Activated CD8-positive, alpha-beta T cell treated with anti-CD3 and anti-CD28 coated beads for 36 hours (primary cell): Measurements from ENCODE around the gene PLBD2. TPM values are rescaled to one million over a fixed set of nuclear protein-coding genes. Genes with fewer than 3 reads are reported as not detected.

ENCODE experiments used
- ATAC-seq: fragments of 200-7000 bp; cut with Tn5 transposase; one replicate; pipeline ENCODE4 v1.10.0; 2021; ENCODE audit warnings: mild to moderate bottlenecking, moderate library complexity
- CTCF ChIA-PET: fragments of 350-600 bp; sonication (Branson Sonifier 250); formaldehyde crosslinking; loops from one replicate; lab custom pipeline; 2021; ENCODE audit warnings: antibody characterized with exemption; lab: Charles Lee
- POLR2A ChIA-PET: fragments of 350-600 bp; sonication (Branson Sonifier 250); formaldehyde crosslinking; loops from one replicate; lab custom pipeline; 2021; ENCODE audit warnings: antibody characterized with exemption; lab: Charles Lee
- DNase-seq: peaks from one replicate; pipeline ENCODE4 v3.0.0-alpha.2; 2020
- H3K27ac Mint-ChIP-seq: one replicate; pipeline ENCODE4 v1.8.0; 2021; ENCODE audit warnings: mild to moderate bottlenecking, mixed read lengths
- H3K27me3 Mint-ChIP-seq: one replicate; pipeline ENCODE4 v1.8.0; 2021; ENCODE audit warnings: mixed read lengths
- H3K36me3 Mint-ChIP-seq: one replicate; pipeline ENCODE4 v1.8.0; 2021; ENCODE audit warnings: low read depth, mixed read lengths
- H3K4me1 Mint-ChIP-seq: one replicate; pipeline ENCODE4 v1.8.0; 2021; ENCODE audit warnings: low read depth, mixed read lengths
- H3K4me3 Mint-ChIP-seq: one replicate; pipeline ENCODE4 v1.8.0; 2021; ENCODE audit warnings: mild to moderate bottlenecking, moderate library complexity, mixed read lengths
- H3K9me3 Mint-ChIP-seq: one replicate; pipeline ENCODE4 v1.8.0; 2021; ENCODE audit warnings: mixed read lengths
- intact Hi-C: fragments of 100-400 bp; cut with micrococcal nuclease; formaldehyde crosslinking; loops from one replicate; pipeline ENCODE4 v1.10.0; 2022
- total RNA-seq, 2 experiments: library from RNA; stranded (reverse); gene quantifications; one replicate each; pipeline ENCODE4 v1.2.3, GENCODE V29; 2021
- TF ChIP-seq, protein P1 (sequence below): fragments of 200-600 bp; IDR thresholded peaks from one replicate; pipeline ENCODE4 v1.8.0; 2022; ENCODE audit warnings: antibody characterized with exemption, mild to moderate bottlenecking

PLBD2 gene
- total RNA-seq, 2 experiments from 2014 or later: 13.5 to 13.9 TPM

DNA sequence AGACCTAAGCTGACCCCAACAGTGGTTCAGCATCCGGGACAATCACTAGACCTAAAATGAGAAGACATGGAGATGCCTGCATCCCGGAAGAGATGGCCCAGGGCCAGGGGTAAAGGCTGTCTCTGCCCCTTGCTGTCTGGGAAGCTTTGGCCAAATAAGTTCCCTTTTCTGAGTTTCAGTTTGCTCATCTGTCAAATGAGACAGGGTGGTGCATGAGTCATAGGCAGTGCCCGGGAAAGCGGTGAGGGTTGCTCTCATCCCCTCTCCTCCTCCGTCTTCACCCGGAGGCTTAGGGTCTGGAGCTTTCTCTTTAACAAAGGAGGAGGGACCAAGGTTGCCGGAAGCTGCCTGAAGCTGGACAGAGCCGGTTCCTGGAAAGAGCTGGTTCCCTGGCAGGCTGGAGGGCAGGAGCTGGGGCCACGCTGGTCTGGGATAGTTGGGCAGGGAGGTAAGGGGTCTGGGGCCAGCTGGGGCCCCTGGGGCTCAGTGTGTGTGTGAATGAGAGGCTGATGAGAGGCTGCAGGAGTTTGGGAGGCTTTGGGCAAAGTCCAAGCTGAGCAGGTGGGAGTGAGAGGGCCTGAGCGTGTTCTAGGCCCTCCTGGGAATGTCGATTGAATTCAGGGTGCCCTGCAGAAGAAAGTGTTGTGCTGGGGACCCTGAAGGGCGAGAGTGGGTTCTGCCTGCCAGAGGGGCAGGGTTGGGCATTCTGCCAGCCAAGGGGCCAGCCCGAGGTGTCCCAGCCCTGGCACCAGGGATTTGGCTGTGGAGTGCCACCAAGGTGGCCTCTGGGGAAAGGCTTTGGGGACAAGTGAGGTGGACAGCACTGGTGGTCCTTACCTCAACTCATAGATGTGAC lies 63.9 kb downstream of the PLBD2 start, which contains the start of gene SDSL:
TSS of gene SDSL (plus strand) at position 351 of the 856 bp plus-strand sequence. CDS start 5,603 bp downstream, outside the sequence.
- CTCF ChIA-PET: no interaction called here
- Mint-ChIP-seq H3K9me3 (no peaks in the 10 kb centered on the region), H3K27ac (no peak within 1 kb of the TSS), H3K27me3 (peaks cover 9% of the 10 kb centered on the region), H3K36me3 (no peaks in the 10 kb centered on the region), H3K4me3 (peak within 1 kb of the TSS; percentile 36), H3K4me1 (peaks cover 8% of the 10 kb centered on the region)
- POLR2A ChIA-PET: interaction anchor here (0.6 kb wide), 1 partner anchor 347 kb away, joined by 3 read pairs; no protein-coding TSS in a partner anchor
- intact Hi-C loops: no loop called here
- DNase-seq (peak; percentile 58), ATAC-seq (peak; percentile 90)
- TF ChIP-seq, protein P1, sequence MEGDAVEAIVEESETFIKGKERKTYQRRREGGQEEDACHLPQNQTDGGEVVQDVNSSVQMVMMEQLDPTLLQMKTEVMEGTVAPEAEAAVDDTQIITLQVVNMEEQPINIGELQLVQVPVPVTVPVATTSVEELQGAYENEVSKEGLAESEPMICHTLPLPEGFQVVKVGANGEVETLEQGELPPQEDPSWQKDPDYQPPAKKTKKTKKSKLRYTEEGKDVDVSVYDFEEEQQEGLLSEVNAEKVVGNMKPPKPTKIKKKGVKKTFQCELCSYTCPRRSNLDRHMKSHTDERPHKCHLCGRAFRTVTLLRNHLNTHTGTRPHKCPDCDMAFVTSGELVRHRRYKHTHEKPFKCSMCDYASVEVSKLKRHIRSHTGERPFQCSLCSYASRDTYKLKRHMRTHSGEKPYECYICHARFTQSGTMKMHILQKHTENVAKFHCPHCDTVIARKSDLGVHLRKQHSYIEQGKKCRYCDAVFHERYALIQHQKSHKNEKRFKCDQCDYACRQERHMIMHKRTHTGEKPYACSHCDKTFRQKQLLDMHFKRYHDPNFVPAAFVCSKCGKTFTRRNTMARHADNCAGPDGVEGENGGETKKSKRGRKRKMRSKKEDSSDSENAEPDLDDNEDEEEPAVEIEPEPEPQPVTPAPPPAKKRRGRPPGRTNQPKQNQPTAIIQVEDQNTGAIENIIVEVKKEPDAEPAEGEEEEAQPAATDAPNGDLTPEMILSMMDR: no peak

DNA sequence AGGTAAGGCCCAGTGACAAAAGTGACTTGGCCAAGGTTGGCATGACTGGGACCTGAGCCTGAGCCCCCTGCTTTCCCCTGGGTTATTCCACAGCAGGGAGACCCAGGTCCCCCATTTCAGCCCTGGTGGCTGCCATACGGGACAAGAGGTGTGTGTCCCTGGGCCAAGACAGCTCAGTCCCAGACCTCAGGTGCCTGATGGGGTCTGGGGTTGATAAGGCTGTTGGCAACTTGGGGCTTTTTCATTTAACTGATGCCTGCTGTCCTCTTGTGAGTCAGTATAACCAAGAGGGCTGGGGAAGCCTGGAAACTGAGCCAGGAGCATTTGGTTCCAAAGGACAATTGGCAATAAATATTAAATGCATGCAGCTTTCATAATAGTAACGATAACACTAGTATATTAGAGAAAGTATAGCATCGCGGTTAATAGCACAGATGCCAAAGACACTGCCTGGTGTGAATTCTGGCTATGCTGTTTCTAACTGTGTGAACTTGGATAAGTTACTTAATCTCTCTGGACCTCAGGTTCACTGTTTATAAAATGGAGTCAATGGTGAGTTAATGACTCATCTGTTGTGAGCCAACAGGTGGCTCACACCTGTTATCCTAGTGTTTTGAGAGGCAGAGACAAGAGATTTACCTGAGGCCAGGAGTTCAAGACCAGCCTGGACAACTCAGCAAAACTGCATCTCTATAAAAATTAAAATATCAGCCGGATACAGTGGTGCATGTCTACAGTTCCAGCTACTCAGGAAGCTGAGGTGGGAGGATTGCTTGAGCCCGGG lies 64.7 kb downstream of the PLBD2 start:
- no peaks in the 10 kb centered on the region for H3K9me3 Mint-ChIP-seq
- H3K4me3 Mint-ChIP-seq: no peak overlapping the region
- ATAC-seq (no peak), DNase-seq (no peak)
- H3K27ac Mint-ChIP-seq: no peak overlapping the region
- TF ChIP-seq, protein P1: no peak
- intact Hi-C loops: no loop called here
- CTCF ChIA-PET: no interaction called here
- no peaks in the 10 kb centered on the region for H3K36me3 Mint-ChIP-seq
- H3K4me1 Mint-ChIP-seq: peaks cover 8% of the 10 kb centered on the region
- H3K27me3 Mint-ChIP-seq: peaks cover 6% of the 10 kb centered on the region
- POLR2A ChIA-PET: no interaction called here

DNA sequence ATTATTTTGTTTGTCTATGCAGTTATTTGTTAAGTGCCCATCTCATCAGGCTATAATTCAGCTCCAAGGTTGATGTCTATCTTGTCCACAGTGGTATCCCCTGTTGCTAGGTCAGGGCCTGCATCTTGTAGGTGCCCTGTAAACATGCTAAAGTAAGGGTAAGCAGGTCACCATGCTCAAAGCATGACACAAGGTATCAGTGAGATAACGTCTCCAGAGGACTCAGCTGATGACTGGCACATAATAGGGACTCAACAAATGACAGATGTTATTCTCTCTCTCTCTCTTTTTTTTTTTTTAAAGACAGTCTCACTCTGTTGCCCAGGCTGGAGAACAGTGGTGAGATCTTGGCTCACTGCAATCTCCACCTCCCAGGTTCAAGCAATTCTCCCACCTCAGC lies 66.1 kb downstream of the PLBD2 start:
- H3K4me1 Mint-ChIP-seq: peaks cover 8% of the 10 kb centered on the region
- intact Hi-C loops: loop anchor here (2.0 kb wide), 1 partner anchor 112 kb away; no protein-coding TSS in a partner anchor
- H3K36me3 Mint-ChIP-seq: no peaks in the 10 kb centered on the region
- DNase-seq (no peak), ATAC-seq (no peak)
- no peaks in the 10 kb centered on the region for H3K9me3 Mint-ChIP-seq
- H3K4me3 Mint-ChIP-seq: no peak overlapping the region
- TF ChIP-seq, protein P1: no peak
- ChIA-PET POLR2A (no interaction called here), CTCF (interaction anchor here (0.6 to 2.1 kb wide), 8 partner anchors 11 to 228 kb away, joined by 3 to 11 read pairs (median 6); no protein-coding TSS in a partner anchor)
- no peak overlapping the region for H3K27ac Mint-ChIP-seq
- peaks cover 4% of the 10 kb centered on the region for H3K27me3 Mint-ChIP-seq

DNA sequence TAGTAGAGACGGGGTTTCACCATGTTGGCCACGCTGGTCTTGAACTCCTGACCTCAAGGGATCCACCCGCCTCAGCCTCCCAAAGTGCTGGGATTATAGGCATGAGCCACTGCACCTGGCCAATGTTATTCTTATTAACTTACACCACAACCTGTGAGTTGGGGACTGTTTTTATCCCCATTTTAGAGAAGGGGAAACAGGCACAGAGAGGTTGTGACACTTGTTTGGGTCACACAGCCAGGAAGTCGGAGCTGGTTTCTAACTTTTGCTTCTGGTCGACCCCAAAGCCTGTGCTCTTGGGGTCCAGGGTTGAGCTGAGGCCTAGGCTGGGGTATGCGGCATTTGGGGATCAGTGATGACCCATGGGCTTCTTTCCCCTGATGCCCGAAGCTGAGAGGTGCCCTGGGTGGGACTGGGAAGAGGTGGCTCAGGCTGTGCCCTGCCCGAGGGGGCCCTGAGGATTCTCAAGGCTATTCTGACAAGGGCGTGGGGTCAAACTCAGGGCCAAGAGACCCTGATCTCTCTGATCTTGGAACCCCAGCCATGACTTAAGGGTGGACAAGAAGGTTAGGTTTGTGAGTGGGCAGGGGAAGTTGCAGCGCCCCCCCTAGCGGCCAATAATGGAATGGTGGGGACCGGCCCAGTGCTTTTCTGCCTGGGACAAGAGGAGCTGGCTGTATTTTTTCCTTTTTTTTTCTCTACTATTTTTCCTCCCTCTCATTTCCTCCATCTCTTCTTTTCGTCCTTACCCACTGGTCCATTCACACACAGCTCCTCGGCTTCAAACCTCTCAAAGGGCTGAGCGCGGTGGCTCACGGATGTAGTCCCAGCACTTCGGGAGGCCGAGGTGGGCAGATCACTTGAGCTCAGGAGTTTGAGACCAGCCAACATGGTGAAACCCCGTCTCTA lies 66.8 kb downstream of the PLBD2 start:
- peaks cover 8% of the 10 kb centered on the region for H3K27me3 Mint-ChIP-seq
- ChIA-PET POLR2A (no interaction called here), CTCF (interaction anchor here (0.6 to 2.1 kb wide), 17 partner anchors 10 to 228 kb away, joined by 3 to 11 read pairs (median 4); no protein-coding TSS in a partner anchor)
- no peaks in the 10 kb centered on the region for H3K36me3 Mint-ChIP-seq
- intact Hi-C loops: loop anchor here (2.0 kb wide), 1 partner anchor 112 kb away; no protein-coding TSS in a partner anchor
- DNase-seq: peak; percentile 75
- H3K9me3 Mint-ChIP-seq: no peaks in the 10 kb centered on the region
- no peak overlapping the region for H3K27ac Mint-ChIP-seq
- no peak overlapping the region for H3K4me3 Mint-ChIP-seq
- peak; percentile 70 for ATAC-seq
- TF ChIP-seq, protein P1: peak; percentile 86
- peaks cover 8% of the 10 kb centered on the region for H3K4me1 Mint-ChIP-seq
